NCI-H82 treated with DMSO at 0.1 percent for 48 hours (cell line): ENCODE measurements around the gene CBFB.

Experiments used
- DNase-seq: peaks from one replicate; lab custom pipeline; 2025; ENCODE audit not compliant: unreplicated experiment; lab: John Stamatoyannopoulos, UW

CBFB gene

DNA sequence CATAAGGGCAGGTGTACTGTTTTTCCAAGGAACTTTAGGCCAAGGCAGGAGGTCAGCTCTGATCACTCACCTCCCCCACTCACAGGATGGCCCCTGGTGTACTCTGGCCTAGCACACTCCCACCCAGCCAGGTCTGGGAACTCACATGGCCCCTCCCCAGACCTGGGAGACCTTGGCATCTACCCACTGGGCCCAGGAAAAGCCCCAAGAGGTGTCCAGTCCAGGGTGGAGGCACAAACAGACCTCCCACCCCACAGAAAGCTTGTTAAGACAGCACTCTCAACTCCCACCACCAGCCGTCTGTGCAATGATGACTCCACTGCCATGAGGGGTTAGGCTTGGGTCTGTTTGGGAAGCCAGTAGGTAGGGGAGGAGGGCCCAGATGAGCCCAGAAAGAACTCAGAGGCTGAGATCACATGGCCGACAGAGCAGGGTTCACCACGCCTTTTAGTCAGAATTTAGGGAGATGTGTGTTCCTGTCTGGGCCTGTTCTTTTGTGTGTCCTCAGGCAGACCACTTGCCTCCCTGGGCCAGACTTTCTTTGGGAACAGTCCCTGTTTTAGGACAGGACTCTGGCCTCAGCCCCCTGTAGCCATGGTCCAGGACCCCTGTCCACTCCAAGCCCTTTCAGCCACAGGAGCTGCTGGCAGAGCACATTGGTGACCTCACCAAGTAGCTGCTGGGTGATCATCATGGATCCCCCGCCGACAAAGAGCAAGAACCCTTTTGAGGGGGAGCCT, 12.1 kb upstream of the CBFB start:
- no peak for DNase-seq

GRCh38 chr16:67017421-67017750, 11.6 kb upstream of the CBFB start:
- DNase-seq = no peak

- DNase-seq = peak; percentile 84
Observed at GRCh38 chr16:67017810-67018488, 11.0 kb upstream of the CBFB start.

DNA sequence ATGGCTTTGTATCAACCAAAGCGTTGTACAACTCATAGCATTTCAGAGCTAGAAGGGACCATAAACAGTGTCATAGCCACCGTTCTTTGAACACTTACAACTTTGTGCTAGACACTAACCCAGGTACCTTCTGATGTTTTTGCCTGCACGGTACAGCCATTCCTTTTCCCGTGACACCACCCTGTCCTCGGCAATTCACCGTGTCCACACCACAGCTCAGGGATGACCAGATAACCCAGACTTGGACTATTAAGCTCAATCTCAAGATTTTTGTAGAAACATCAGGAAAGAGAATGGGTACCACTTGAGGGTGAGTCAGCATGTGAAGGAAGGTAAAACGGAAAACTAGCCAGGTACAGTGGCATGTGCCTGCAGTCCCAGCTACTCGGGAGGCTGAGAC, 9.8 kb upstream of the CBFB start:
- no peak for DNase-seq

- DNase-seq = no peak
Observed at GRCh38 chr16:67021321-67021720, 7.6 kb upstream of the CBFB start.

DNA sequence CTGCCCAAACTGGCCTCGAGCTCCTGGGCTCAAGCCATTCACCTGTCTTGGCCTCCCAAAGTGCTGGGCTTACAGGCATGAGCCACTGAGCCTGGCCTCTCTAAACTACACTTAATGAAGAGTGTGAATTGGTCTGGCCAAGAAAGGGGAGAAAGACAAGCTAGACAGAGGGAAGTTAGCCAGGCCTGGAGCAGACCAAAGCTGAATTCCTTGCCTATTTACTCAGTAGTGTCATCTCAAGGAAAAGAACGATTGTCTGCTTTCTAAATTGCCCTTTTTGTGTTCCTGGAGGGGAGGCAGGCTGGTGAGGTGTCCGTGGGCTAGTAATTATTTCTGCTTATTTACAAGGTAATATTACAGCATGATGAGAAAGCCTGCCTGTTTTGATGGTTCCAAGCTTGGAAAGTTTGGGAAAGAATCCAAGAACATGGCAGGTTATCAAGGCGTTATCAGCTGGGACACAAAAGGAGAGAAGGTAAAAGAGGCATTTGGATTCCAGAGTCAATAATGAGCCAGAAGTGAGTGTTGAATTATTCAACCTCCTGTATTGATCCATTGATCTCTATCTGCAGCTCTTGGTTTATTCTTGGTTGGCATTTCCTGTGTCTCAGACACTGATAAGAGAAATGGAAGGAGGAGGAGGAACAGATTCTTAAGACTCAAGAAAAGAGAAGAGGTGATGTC, 6.3 kb upstream of the CBFB start:
- no peak for DNase-seq

- DNase-seq = no peak
Observed at GRCh38 chr16:67023689-67024088, 5.3 kb upstream of the CBFB start.

GRCh38 chr16:67024384-67025209, 4.4 kb upstream of the CBFB start:
- DNase-seq = no peak

GRCh38 chr16:67025210-67025550, 3.8 kb upstream of the CBFB start:
- no peak for DNase-seq

- DNase-seq = no peak
Observed at GRCh38 chr16:67026570-67026969, 2.4 kb upstream of the CBFB start.

DNA sequence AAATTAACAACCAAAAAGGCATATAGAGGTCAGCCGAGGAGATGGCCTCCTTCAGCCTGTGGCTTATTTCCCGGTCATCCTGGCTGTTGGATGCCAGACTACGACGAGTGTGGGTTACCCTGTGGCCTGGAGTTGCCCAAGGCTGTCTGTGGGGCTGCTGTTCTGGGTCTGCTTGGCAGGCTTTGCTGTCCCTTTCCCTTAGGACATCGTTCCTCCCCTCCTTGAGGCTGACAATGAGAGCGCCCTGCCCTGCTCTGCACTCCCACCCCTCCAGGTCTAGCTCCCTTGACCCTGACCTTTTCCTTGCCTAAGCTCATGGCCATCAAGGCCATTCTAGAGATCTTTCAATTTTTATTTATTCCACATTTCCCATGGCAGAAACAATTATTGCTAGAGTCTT, 1.9 kb upstream of the CBFB start:
- no peak for DNase-seq

DNA sequence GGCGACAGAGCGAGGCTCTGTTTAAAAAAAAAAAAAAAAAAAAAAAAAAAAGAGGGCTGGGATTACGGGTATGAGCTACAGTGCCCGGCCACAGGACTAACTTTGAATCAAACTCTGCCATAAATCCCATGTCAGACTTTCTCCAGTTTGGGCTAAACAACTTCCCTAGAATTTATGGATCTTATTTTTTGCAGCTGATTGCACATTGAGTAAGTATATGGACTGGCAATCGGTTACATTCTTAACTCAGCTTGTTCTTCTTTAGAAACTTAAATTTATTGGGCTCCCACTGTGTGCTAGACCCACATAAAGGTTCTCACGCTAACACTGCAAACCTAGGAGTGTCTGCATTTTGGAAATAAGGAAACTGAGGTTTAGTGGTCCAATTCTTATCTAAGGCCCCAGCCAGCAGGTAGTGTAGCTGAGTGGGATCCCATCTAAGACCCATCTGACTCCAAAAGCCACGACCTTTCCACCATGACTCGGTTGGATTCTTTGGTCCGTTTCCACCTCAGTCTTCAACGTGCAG, 718 bp upstream of the CBFB start:
- DNase-seq = no peak

- DNase-seq = peak; percentile 1
Observed at GRCh38 chr16:67029254-67030096, 526 bp downstream of the CBFB start.

DNA sequence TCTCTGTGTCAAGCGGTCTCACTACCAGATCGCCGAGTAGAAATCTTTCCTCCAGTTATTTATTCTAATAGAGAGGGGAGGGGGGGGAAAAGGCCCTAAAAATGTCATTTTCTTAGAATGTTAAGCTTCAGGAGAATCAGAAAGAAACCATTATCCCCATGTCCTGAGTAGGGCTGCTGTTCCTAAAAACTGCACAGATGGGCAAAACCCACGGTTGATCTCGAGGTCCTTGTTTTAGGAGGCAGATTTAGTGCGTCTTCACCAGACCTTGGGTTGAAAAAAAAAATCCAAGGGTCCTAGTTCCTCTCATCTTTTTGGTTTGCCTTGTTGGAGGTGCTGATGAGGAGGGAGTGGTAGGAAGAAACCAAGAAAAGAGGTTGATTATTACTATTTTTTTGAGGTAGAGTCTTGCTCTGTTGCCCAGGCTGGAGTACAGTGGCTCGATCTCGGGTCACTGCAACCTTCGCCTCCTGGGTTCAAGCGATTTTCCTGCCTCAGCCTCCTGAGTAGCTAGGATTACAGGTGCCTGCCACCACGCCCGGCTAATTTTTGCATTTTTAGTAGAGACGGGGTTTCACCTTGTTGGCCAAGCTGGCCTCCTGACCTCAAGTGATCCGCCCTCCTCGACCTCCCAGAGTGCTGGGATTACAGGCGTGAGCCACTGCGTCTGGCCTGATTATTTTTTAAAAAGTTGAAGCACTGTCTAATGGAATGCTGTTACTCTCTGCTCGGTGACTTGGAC, 1.4 kb downstream of the CBFB start:
- no peak for DNase-seq

DNA sequence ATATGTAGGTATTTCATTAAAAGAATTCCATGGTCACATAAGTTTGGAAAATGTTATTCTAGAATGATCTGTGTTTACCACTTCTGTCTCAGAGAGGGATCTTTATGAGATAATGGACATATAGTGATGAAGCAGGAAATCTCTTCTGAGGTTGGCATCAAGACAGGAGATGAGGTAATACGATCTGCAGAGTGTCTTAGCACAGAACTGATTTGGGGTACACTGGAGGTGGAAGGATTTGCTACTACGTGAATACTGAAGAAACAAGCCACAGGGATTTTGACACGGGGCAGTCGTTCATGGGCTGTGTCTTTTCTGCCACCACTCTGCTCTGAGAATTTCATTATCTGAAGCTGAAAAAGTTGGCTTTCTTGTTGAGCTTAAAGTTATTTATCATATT, 5.5 kb downstream of the CBFB start:
- DNase-seq = no peak

- DNase-seq = no peak
Observed at GRCh38 chr16:67035364-67035763, 6.4 kb downstream of the CBFB start.

GRCh38 chr16:67036323-67036741, 7.4 kb downstream of the CBFB start:
- DNase-seq = peak; percentile 91

DNA sequence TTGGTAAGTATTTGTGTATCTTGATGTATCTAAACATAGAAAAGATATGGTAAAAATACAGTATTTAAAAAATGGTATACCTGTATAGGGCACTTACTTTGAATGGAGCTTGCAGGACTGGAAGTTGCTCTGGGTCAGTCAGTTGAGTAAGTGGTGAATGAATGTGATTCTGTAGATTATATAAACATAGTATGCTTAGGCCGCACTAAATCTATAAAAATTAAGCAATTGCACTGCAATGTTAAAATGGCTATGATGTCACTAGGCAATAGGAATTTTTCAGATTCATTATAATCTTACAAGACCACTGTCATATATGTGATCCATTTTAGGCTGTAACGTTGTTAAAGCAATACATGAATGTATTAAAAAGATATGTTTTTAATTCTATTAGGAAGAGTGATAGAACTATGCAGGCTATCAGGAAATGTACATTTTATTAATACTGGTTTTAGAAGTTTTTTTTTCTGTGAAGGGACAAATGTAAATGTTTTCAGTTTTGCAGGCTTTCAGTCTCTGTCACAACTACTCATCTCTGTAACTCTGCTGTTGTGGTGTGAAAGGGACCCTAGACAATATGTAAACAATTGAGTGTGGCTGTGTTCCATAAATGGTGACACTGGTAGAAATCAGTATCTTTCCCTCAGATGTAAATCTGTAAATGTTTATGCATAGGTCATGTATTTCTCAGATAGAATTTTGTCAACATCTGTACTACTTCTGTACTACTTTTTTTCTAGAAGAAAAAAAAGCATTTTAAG, 10.5 kb downstream of the CBFB start:
- DNase-seq = no peak

- DNase-seq = no peak
Observed at GRCh38 chr16:67040166-67040565, 11.2 kb downstream of the CBFB start.
